ENCODE results near the gene PPP1R1A. TPM values are rescaled to one million over a fixed set of nuclear protein-coding genes. Genes with fewer than 3 reads are reported as not detected.

The PPP1R1A gene
- total RNA-seq, 2 donors from 2014 or later, result 5.2 TPM; not detected in 1

GRCh38 chr12:54549774-54550451 is 38.5 kb downstream of the PPP1R1A start:
- H3K4me1 ChIP-seq, result no peaks in the 10 kb centered on the region
- peak overlapping the region in 1 of 2 donors; percentile 69 for H3K9ac ChIP-seq (ENCODE audit: low read depth in 2 of 2, low read length in 2 of 2)
- no peak for TF ChIP-seq CTCF (IDR thresholded peaks at IDR 0.05)
- peaks cover 12% of the 10 kb centered on the region for H3K27me3 ChIP-seq
- no peak for DNase-seq
- no peaks in the 10 kb centered on the region for H3K36me3 ChIP-seq
- peak overlapping the region; percentile 20 for H3K4me3 ChIP-seq
- H3K9me3 ChIP-seq, result no peaks in the 10 kb centered on the region
- intact Hi-C loops (cut with DNase I), result no loop called here
- no peak overlapping the region for H3K27ac ChIP-seq

- Histone ChIP-seq H3K27ac (no peak overlapping the region), H3K4me1 (no peaks in the 10 kb centered on the region), H3K9ac (ENCODE audit: low read depth in 2 of 2, low read length in 2 of 2) (no peak overlapping the region), H3K4me3 (no peak overlapping the region), H3K36me3 (no peaks in the 10 kb centered on the region), H3K27me3 (peaks cover 12% of the 10 kb centered on the region), H3K9me3 (no peaks in the 10 kb centered on the region)
- DNase-seq, result no peak
- intact Hi-C loops (cut with DNase I), result no loop called here
- TF ChIP-seq CTCF (IDR thresholded peaks at IDR 0.05), result no peak
Observed at GRCh38 chr12:54546511-54546910, 41.9 kb downstream of the PPP1R1A start.

- H3K9ac ChIP-seq (ENCODE audit: low read depth in 2 of 2, low read length in 2 of 2), result no peak overlapping the region
- no peak overlapping the region for H3K27ac ChIP-seq
- TF ChIP-seq CTCF (IDR thresholded peaks at IDR 0.05), result no peak
- H3K4me3 ChIP-seq, result no peak overlapping the region
- H3K4me1 ChIP-seq, result no peaks in the 10 kb centered on the region
- no peaks in the 10 kb centered on the region for H3K36me3 ChIP-seq
- H3K9me3 ChIP-seq, result no peaks in the 10 kb centered on the region
- intact Hi-C loops (cut with DNase I), result no loop called here
- DNase-seq, result no peak
- peaks cover 6% of the 10 kb centered on the region for H3K27me3 ChIP-seq
Observed at GRCh38 chr12:54544743-54545142, 43.7 kb downstream of the PPP1R1A start.

- Histone ChIP-seq H3K4me3 (no peak overlapping the region), H3K4me1 (no peaks in the 10 kb centered on the region), H3K27me3 (no peaks in the 10 kb centered on the region), H3K27ac (no peak overlapping the region), H3K9ac (ENCODE audit: low read depth in 2 of 2, low read length in 2 of 2) (no peak overlapping the region), H3K36me3 (no peaks in the 10 kb centered on the region), H3K9me3 (no peaks in the 10 kb centered on the region)
- no peak for TF ChIP-seq CTCF (IDR thresholded peaks at IDR 0.05)
- intact Hi-C loops (cut with DNase I), result no loop called here
- DNase-seq, result no peak
Observed at GRCh38 chr12:54543526-54543925, 44.9 kb downstream of the PPP1R1A start.

- TF ChIP-seq CTCF (IDR thresholded peaks at IDR 0.05), result no peak
- no peaks in the 10 kb centered on the region for H3K27me3 ChIP-seq
- H3K4me3 ChIP-seq, result no peak overlapping the region
- H3K9ac ChIP-seq (ENCODE audit: low read depth in 2 of 2, low read length in 2 of 2), result no peak overlapping the region
- no peak for DNase-seq
- intact Hi-C loops (cut with DNase I), result no loop called here
- no peaks in the 10 kb centered on the region for H3K4me1 ChIP-seq
- no peaks in the 10 kb centered on the region for H3K9me3 ChIP-seq
- no peak overlapping the region for H3K27ac ChIP-seq
- H3K36me3 ChIP-seq, result no peaks in the 10 kb centered on the region
Observed at GRCh38 chr12:54541751-54542290, 46.6 kb downstream of the PPP1R1A start.
